ENCODE data around the gene STPG2.
"Not testable (repeated sequence)": the region's sequence is repeated elsewhere in the genome, so short reads cannot be mapped to it uniquely, and the experiment has no call there.

The STPG2 gene

GRCh38 chr4:97942137-97942536 lies 201.1 kb downstream of the STPG2 start:
- DNase-seq: no peak

GRCh38 chr4:97938141-97938540 lies 205.1 kb downstream of the STPG2 start:
- DNase-seq: no peak

GRCh38 chr4:97924341-97924958 lies 218.8 kb downstream of the STPG2 start:
- no peak for DNase-seq

- no peak for DNase-seq
These were observed 220.2 kb downstream of the STPG2 start for GRCh38 chr4:97923096-97923495.

GRCh38 chr4:97917115-97917514 lies 226.2 kb downstream of the STPG2 start:
- DNase-seq: no peak

GRCh38 chr4:97912156-97912555 lies 231.1 kb downstream of the STPG2 start:
- no peak for DNase-seq

GRCh38 chr4:97911236-97911906 lies 231.9 kb downstream of the STPG2 start:
- no peak for DNase-seq

- no peak for DNase-seq
These were observed 233.3 kb downstream of the STPG2 start for GRCh38 chr4:97910005-97910404.

GRCh38 chr4:97903436-97904189 lies 239.7 kb downstream of the STPG2 start:
- DNase-seq: not testable (repeated sequence)

- no peak for DNase-seq
These were observed 243.0 kb downstream of the STPG2 start for GRCh38 chr4:97900229-97900628.

- no peak for DNase-seq
These were observed 250.5 kb downstream of the STPG2 start for GRCh38 chr4:97892592-97893266.

GRCh38 chr4:97879942-97880341 lies 263.3 kb downstream of the STPG2 start:
- DNase-seq: no peak

GRCh38 chr4:97868097-97868496 lies 275.2 kb downstream of the STPG2 start:
- DNase-seq: no peak

GRCh38 chr4:97867557-97868091 lies 275.7 kb downstream of the STPG2 start:
- peak; percentile 24 for DNase-seq

GRCh38 chr4:97866821-97867556 lies 276.3 kb downstream of the STPG2 start:
- DNase-seq: no peak

- no peak for DNase-seq
These were observed 292.2 kb downstream of the STPG2 start for GRCh38 chr4:97851115-97851514.

GRCh38 chr4:97845758-97846157 lies 297.5 kb downstream of the STPG2 start:
- DNase-seq: no peak

GRCh38 chr4:97841512-97841911 lies 301.8 kb downstream of the STPG2 start:
- no peak for DNase-seq

- no peak for DNase-seq
These were observed 306.6 kb downstream of the STPG2 start for GRCh38 chr4:97836662-97837061.

GRCh38 chr4:97828646-97829045 lies 314.6 kb downstream of the STPG2 start:
- no peak for DNase-seq

GRCh38 chr4:97819294-97819693 lies 324.0 kb downstream of the STPG2 start:
- no peak for DNase-seq

- DNase-seq: no peak
These were observed 330.5 kb downstream of the STPG2 start for GRCh38 chr4:97812768-97813167.

Measured in NCI-H1092 treated with DMSO at 0.1 percent for 48 hours (cell line).